HG03280 (cell line): Measurements from ENCODE around the gene NT5DC3.
"Not testable (repeated sequence)": the region's sequence is repeated elsewhere in the genome, so short reads cannot be mapped to it uniquely, and the experiment has no call there.

Source experiments
- ATAC-seq: cut with Tn5 transposase; IDR thresholded peaks from one replicate; pipeline ENCODE4 v1.9.1; 2021; ENCODE audit warnings: mild to moderate bottlenecking, moderate library complexity; ENCODE audit not compliant: unreplicated experiment

NT5DC3 gene

DNA sequence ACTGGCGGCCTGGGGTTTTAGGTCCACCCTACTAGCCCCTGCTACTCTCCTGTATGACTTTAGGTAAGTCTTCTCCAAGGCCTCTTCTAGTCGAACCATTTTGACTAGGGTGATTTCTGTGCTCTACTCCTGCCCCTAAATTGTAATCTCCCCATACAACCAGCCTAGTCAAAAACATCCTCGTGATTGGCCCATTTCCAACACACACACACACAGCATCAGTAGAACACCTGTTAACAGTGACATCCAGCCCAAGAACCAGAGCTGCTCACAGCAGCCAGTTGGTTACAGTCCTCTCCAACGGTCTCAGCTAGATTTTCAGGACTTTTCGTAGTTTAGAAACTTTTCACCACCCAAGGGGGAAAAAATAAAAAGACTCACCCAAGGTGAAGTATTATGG, 30.9 kb downstream of the NT5DC3 start:
- no peak for ATAC-seq

DNA sequence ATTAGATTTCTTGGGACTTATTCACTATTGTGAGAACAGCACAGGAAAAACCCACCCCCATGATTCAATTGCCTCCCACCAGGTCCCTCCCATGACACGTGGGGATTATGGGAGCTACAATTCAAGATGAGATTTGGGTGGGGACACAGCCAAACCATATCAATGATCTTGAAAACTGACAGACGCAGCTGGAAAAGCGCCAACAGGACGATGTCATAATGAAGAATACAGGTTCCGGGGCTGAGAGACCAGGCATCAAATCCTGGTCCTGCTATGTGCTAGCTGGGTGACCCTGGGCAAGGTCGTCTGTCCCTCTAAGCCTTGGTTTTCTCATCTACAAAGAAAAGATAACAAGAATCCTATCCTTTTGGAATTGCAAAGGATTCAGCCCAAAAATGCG, 31.4 kb downstream of the NT5DC3 start:
- not testable (repeated sequence) for ATAC-seq

- ATAC-seq = no peak
These were observed 31.9 kb downstream of the NT5DC3 start for GRCh38 chr12:103809154-103809553.

GRCh38 chr12:103808239-103808880, 32.7 kb downstream of the NT5DC3 start:
- ATAC-seq = no peak

DNA sequence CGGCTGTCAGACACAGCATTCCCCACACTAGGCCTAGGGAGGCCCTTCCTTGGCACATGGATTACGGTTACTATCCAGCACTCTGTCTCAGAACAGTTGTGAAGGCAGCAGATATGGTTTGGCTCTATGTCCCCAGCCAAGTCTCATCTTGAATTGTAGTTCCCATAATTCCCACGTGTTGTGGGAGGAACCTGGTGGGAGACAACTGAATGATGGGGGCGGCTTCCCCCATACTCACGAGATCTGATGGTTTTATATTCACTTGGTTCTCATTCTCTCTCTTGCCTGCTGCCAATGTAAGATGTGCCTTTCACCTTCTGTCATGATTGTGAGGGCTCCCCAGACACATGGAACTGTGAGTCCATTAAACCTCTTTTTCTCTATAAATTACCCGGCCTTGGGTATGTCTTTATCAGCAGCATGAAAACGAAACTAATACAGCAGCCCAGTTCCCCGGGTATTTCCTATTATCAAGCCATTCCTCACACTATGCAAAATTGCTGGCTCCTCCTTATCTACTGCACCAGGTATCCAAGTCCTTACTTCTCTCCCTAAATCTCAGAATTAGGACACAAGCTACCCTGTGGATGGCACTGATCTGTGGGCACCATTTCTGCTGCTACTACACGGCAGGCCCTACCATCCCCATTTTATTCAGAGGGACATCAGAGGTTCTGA, 33.3 kb downstream of the NT5DC3 start:
- ATAC-seq = no peak

GRCh38 chr12:103806803-103807202, 34.2 kb downstream of the NT5DC3 start:
- ATAC-seq = no peak

DNA sequence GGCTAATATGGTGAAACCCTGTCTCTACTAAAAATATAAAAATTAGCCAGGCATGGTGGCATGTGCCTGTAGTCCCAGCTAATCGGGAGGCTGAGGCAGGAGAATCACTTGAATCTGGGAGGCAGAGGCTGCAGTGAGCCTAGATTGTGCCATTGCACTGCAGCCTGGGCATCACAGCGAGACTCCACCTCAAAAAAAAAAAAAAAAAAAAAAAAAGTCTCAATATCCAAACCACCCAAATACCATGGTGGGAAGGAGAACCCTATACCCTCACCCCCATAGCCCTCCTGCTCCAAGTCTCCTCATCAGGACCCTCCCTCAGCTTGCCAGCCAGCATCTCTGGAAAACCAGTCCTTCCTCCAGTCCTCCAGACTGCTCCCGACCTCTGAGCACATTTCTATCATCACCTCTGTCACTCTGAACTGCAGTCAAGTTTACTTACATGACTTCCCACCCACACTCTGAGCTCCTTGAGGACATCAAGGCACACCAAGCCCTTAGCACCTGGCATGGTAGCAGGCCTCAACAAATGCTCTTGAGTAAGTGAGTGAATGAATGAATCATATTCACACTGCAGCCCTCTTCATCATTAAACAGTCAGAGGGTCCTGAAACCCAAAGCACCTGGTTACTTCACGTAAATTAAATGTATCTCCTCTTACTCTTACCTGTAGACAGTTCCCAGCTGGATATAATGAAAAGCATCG, 35.2 kb downstream of the NT5DC3 start:
- no peak for ATAC-seq

- ATAC-seq = no peak
These were observed 37.2 kb downstream of the NT5DC3 start for GRCh38 chr12:103803847-103804246.

DNA sequence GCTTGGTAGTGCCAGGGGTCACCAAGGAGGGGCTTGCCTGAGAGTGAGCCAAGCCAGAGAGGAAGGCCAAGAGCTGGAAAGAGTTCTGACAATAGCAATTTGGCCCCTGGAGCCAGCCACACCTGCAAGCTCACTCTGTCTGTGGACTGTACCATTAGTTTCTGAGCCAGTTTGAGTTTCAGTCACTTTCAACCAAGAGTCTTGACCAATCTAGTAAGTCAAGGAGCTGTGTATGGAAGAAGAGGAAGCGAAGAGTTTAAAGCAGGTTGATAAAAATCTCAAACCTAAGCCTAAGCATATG, 38.5 kb downstream of the NT5DC3 start:
- no peak for ATAC-seq

GRCh38 chr12:103801709-103802585, 39.1 kb downstream of the NT5DC3 start:
- ATAC-seq = no peak

DNA sequence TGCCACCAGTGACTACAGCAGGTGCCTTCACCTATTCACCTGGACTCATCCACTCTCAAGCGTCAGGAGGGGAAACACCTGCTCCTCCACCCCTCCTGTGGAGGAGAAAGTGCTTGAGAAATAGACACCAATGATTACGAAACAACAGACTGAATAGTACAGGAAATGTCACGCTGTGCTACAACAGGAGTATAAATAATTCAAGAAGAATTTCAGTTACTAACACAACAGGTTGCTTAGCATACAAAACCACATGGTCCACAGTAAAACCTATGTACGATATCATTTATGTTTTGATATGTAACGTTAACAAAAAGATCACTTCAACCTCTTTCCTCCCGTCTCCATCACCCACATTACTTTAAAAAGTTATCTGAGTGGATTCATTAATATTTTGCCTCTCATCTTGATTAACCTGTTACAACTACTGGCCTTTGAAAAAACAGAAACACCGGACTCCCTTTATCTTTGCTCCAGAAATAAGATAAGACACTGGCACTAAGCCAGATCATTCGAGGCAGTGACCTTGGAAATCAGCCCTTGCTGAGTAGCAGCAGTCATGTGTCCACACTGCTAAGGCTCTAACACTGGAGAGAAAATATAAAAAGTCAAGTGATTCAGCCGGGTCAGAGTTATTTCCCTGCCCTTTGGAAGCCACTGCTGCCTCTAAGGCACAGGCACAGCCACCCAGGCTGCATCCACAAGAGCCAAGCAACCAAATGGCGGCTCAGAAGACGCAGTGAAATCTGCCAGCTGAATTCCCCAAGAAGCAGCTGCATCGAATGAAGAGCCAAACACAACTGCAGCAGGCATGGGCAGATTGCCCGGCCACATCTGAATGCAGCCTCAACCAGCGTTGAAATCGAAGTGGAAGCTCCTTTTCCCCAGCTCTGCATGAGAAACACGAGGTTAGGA, 40.9 kb downstream of the NT5DC3 start:
- no peak for ATAC-seq

GRCh38 chr12:103799504-103799856, 41.6 kb downstream of the NT5DC3 start:
- ATAC-seq = no peak

GRCh38 chr12:103798586-103798985, 42.4 kb downstream of the NT5DC3 start:
- ATAC-seq = no peak

- no peak for ATAC-seq
These were observed 46.5 kb downstream of the NT5DC3 start for GRCh38 chr12:103794309-103795213.

DNA sequence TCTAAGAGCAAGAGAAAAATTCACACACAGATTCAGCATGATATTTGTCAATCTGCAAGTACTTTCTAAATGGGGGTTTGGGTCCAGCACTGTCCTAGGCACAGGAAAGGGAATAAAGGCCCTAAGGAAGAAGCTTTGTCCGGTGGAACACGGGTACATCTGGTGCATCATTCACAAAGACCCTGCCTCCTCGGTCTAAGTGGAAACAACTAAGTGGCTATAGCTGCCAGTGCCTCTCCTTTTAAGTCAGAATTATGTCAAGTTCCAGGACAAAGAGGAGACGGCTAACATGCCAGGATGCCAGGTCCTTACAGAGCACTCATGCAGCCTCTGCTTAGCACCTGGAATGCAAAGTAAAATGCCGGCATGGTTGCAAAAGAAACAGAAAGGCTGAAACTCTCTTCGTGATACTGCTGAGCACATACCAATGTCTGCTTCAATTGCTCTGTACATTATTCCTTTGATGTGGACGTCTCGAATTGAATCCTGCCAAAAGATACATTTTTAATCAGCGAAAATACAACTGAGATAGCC, 47.5 kb downstream of the NT5DC3 start:
- no peak for ATAC-seq

DNA sequence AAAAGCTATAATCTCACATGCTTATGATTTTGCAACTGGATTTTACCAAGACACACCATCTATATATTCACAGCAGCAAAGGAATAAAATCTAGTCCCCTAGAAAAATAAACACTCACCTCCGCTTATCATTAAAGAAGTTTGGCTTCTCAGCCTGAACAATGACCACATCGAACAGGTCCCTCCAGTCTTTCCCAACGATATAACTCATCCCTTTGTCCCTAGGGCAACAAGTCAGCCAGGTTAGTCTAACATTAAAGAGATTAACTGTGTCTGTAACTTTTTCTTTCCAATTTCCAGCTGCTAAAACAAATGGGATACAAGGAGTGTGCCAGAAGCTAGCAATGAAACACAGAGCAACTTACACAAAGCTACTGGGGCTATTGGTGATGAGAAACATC, 48.0 kb downstream of the NT5DC3 start:
- no peak for ATAC-seq

- no peak for ATAC-seq
These were observed 49.6 kb downstream of the NT5DC3 start for GRCh38 chr12:103791350-103791920.

DNA sequence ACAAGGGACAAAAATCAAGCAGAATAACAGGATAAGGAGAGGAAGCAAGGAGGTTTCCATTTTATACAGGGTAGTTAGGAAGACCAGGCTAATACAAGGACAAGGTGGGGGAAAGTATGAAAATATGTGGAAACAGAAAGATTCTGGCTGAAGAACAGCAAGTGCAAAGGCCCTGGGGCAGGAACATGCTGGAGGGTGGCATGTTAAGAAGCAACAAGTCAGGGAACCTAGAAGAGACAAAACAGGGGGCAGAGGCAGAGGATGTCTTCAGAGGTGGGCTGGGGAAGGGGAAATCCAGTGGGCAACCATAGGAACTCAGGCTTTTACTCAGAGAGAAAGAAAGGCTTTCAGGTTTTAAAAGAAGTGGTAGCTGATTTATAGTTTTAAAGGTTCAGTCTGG, 54.8 kb downstream of the NT5DC3 start:
- no peak for ATAC-seq
